Measurements from ENCODE around the gene PRSS50. TPM values are rescaled to one million over a fixed set of nuclear protein-coding genes. Genes with fewer than 3 reads are reported as not detected.

Gene PRSS50
- total RNA-seq, 2 donors from 2014 or later, result 1.2 to 4.4 TPM

DNA sequence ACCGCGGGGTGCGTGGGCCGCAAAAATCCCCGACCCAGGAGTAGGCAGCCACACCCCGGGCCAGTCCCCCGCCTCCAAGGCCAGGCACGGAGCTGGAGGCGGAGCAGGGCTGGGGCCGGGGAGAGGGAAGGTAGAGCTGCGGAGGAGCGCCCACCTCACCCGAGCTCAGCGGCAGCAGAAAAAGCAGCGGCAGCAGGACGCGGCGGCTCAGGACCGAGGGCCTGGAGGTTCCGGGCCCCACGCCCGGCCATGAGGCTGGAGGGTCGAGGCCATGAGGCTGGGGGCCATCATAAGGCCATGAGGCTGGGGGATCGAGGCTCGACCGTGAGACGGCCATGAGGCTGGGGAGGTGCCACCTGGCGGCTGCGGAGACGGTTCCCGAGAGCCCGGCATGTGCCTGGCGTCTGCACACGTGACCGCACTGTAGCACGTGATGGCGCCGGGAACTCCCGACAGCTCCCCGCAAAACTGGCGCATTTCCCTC, 32.9 kb upstream of the PRSS50 start:
- no peaks in the 10 kb centered on the region for H3K36me3 Mint-ChIP-seq (ENCODE audit: low read depth)
- no peak overlapping the region for H3K4me3 Mint-ChIP-seq
- H3K4me1 Mint-ChIP-seq, result no peaks in the 10 kb centered on the region
- TF ChIP-seq, protein P1, sequence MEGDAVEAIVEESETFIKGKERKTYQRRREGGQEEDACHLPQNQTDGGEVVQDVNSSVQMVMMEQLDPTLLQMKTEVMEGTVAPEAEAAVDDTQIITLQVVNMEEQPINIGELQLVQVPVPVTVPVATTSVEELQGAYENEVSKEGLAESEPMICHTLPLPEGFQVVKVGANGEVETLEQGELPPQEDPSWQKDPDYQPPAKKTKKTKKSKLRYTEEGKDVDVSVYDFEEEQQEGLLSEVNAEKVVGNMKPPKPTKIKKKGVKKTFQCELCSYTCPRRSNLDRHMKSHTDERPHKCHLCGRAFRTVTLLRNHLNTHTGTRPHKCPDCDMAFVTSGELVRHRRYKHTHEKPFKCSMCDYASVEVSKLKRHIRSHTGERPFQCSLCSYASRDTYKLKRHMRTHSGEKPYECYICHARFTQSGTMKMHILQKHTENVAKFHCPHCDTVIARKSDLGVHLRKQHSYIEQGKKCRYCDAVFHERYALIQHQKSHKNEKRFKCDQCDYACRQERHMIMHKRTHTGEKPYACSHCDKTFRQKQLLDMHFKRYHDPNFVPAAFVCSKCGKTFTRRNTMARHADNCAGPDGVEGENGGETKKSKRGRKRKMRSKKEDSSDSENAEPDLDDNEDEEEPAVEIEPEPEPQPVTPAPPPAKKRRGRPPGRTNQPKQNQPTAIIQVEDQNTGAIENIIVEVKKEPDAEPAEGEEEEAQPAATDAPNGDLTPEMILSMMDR (conservative IDR thresholded peaks at IDR 0.05), result no peak
- Histone ChIP-seq H3K9me3 (ENCODE audit: control insufficient read depth, low read length) (no peaks in the 10 kb centered on the region), H3K4me3 (ENCODE audit: low read length) (no peak overlapping the region), H3K4me1 (ENCODE audit: control insufficient read depth, insufficient read depth, low read length) (no peaks in the 10 kb centered on the region), H3K27me3 (ENCODE audit: control insufficient read depth, insufficient read depth, low read length, poor library complexity, severe bottlenecking) (no peaks in the 10 kb centered on the region), H3K36me3 (ENCODE audit: control insufficient read depth, insufficient read depth, low read length) (no peaks in the 10 kb centered on the region), H3K9ac (ENCODE audit: extremely low read depth, low read length, poor library complexity, severe bottlenecking) (no peak overlapping the region), H3K27ac (ENCODE audit: low read depth, low read length) (no peak overlapping the region)
- no peak for DNase-seq
- WGBS, 2 experiments (ENCODE audit: insufficient coverage in 1 of 2, insufficient read length in 1 of 2), result 95 to 96% methylated on average over 31 to 41 of the region's 41 CpGs
- no peaks in the 10 kb centered on the region for H3K9me3 Mint-ChIP-seq
- peaks cover 4% of the 10 kb centered on the region for H3K27me3 Mint-ChIP-seq (ENCODE audit: insufficient read depth)
- no peak overlapping the region for H3K27ac Mint-ChIP-seq

DNA sequence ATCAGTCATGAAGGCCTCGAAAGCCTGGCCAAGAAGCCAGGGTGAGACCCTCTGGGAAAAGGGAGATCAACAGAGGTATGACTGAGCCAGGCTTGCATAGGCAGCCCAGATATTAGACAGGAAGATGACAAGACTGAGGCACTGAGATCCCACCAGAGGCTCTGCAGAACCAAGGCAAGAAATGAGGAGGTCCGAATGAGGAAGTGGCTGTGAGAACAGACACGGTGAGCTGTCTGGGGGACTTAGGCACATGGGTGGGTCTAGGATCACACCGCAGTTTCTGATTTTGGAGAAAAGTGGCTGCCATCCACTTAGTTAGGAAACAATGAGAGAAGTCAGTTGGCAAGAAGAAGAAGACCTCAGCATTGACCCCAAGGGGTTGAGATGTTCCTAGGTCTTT, 31.5 kb upstream of the PRSS50 start:
- no peak for DNase-seq
- H3K4me3 Mint-ChIP-seq, result no peak overlapping the region

DNA sequence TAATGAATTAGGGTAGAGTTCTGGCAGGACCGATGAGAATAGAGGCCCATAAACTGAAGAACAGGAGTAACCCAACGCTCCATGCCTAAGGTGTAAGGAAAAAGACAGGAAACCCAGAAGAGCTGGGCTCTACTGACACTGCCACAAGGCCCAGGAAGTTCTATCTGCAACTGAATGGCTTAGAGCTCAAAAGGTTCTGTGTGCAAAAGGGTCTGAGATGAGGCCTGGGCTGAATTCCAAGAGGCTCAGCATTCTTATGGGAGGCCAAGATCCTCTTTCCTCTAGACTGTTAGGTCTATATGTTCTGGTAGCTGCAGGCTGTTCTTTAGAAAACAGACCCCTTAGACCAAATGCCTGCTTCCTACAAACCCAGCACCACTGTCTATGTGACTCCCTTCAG, 30.5 kb upstream of the PRSS50 start:
- DNase-seq, result no peak
- H3K9me3 ChIP-seq (ENCODE audit: control insufficient read depth, low read length), result no peaks in the 10 kb centered on the region

More for the DNA sequence above, 31.5 kb upstream of the PRSS50 start:
- Mint-ChIP-seq H3K4me1 (no peaks in the 10 kb centered on the region), H3K9me3 (no peaks in the 10 kb centered on the region), H3K27ac (no peak overlapping the region), H3K36me3 (ENCODE audit: low read depth) (no peaks in the 10 kb centered on the region), H3K27me3 (ENCODE audit: insufficient read depth) (peaks cover 4% of the 10 kb centered on the region)
- H3K4me3 ChIP-seq (ENCODE audit: low read length), result no peak overlapping the region
- no peaks in the 10 kb centered on the region for H3K36me3 ChIP-seq (ENCODE audit: control insufficient read depth, insufficient read depth, low read length)
- TF ChIP-seq, protein P1 (conservative IDR thresholded peaks at IDR 0.05), result no peak
- no peaks in the 10 kb centered on the region for H3K9me3 ChIP-seq (ENCODE audit: control insufficient read depth, low read length)
- no peaks in the 10 kb centered on the region for H3K27me3 ChIP-seq (ENCODE audit: control insufficient read depth, insufficient read depth, low read length, poor library complexity, severe bottlenecking)
- 88 to 91% methylated on average over 4 of the region's 4 CpGs for WGBS, 2 experiments (ENCODE audit: insufficient coverage in 1 of 2, insufficient read length in 1 of 2)
- no peaks in the 10 kb centered on the region for H3K4me1 ChIP-seq (ENCODE audit: control insufficient read depth, insufficient read depth, low read length)
- H3K27ac ChIP-seq (ENCODE audit: low read depth, low read length), result no peak overlapping the region
- H3K9ac ChIP-seq (ENCODE audit: extremely low read depth, low read length, poor library complexity, severe bottlenecking), result no peak overlapping the region

More for the DNA sequence above, 30.5 kb upstream of the PRSS50 start:
- H3K4me1 ChIP-seq (ENCODE audit: control insufficient read depth, insufficient read depth, low read length), result no peaks in the 10 kb centered on the region
- H3K27ac ChIP-seq (ENCODE audit: low read depth, low read length), result no peak overlapping the region
- no peaks in the 10 kb centered on the region for H3K27me3 ChIP-seq (ENCODE audit: control insufficient read depth, insufficient read depth, low read length, poor library complexity, severe bottlenecking)
- no peak overlapping the region for H3K4me3 Mint-ChIP-seq
- H3K27me3 Mint-ChIP-seq (ENCODE audit: insufficient read depth), result peaks cover 4% of the 10 kb centered on the region
- H3K36me3 Mint-ChIP-seq (ENCODE audit: low read depth), result no peaks in the 10 kb centered on the region
- H3K9me3 Mint-ChIP-seq, result no peaks in the 10 kb centered on the region
- H3K27ac Mint-ChIP-seq, result no peak overlapping the region
- H3K9ac ChIP-seq (ENCODE audit: extremely low read depth, low read length, poor library complexity, severe bottlenecking), result no peak overlapping the region
- H3K4me1 Mint-ChIP-seq, result no peaks in the 10 kb centered on the region
- H3K36me3 ChIP-seq (ENCODE audit: control insufficient read depth, insufficient read depth, low read length), result no peaks in the 10 kb centered on the region
- WGBS, 2 experiments (ENCODE audit: insufficient coverage in 1 of 2, insufficient read length in 1 of 2), result 84 to 88% methylated on average over 2 of the region's 2 CpGs
- TF ChIP-seq, protein P1 (conservative IDR thresholded peaks at IDR 0.05), result no peak
- H3K4me3 ChIP-seq (ENCODE audit: low read length), result no peak overlapping the region

Data from endodermal cell (in vitro differentiated cells).